ENCODE results near the gene GON4L. TPM values are rescaled to one million over a fixed set of nuclear protein-coding genes. Genes with fewer than 3 reads are reported as not detected.
A peak's percentile ranks its signal among the peaks of the same experiment; 100 is the strongest.
"Not testable (repeated sequence)": the region's sequence is repeated elsewhere in the genome, so short reads cannot be mapped to it uniquely, and the experiment has no call there.

Gene GON4L
- total RNA-seq, 1 donor from 2014 or later: 82.8 TPM

DNA sequence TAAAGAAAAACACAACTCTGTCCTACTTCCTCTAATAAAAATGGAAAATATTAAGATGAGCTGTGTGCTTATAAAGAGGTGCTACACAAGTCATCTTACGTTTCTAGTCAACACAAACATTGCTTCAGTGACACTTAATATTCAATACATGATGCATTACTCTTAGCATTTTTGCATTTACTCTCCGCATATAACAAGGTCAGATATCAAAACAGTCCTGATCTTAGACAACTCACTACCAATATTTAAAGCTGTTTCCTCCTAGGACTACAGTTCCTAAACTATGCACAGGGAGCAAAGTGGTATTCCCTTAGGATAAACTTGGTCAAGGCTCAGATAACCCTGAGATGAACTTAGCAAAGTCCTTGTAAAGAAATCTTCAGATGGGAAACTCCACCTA, 41.9 kb upstream of the GON4L start:
- no peaks in the 10 kb centered on the region for H3K36me3 Mint-ChIP-seq (ENCODE audit: unreplicated experiment)
- TF ChIP-seq, protein P1, sequence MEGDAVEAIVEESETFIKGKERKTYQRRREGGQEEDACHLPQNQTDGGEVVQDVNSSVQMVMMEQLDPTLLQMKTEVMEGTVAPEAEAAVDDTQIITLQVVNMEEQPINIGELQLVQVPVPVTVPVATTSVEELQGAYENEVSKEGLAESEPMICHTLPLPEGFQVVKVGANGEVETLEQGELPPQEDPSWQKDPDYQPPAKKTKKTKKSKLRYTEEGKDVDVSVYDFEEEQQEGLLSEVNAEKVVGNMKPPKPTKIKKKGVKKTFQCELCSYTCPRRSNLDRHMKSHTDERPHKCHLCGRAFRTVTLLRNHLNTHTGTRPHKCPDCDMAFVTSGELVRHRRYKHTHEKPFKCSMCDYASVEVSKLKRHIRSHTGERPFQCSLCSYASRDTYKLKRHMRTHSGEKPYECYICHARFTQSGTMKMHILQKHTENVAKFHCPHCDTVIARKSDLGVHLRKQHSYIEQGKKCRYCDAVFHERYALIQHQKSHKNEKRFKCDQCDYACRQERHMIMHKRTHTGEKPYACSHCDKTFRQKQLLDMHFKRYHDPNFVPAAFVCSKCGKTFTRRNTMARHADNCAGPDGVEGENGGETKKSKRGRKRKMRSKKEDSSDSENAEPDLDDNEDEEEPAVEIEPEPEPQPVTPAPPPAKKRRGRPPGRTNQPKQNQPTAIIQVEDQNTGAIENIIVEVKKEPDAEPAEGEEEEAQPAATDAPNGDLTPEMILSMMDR (IDR thresholded peaks at IDR 0.05; ENCODE audit: partially characterized antibody, unreplicated experiment): no peak
- no peak overlapping the region for H3K4me3 Mint-ChIP-seq (ENCODE audit: unreplicated experiment)
- no peaks in the 10 kb centered on the region for H3K27me3 Mint-ChIP-seq (ENCODE audit: unreplicated experiment)
- H3K9me3 Mint-ChIP-seq (ENCODE audit: unreplicated experiment): no peaks in the 10 kb centered on the region
- H3K27ac Mint-ChIP-seq (ENCODE audit: unreplicated experiment): no peak overlapping the region
- H3K4me1 Mint-ChIP-seq (ENCODE audit: low read depth, unreplicated experiment): no peaks in the 10 kb centered on the region
- DNase-seq: no peak

DNA sequence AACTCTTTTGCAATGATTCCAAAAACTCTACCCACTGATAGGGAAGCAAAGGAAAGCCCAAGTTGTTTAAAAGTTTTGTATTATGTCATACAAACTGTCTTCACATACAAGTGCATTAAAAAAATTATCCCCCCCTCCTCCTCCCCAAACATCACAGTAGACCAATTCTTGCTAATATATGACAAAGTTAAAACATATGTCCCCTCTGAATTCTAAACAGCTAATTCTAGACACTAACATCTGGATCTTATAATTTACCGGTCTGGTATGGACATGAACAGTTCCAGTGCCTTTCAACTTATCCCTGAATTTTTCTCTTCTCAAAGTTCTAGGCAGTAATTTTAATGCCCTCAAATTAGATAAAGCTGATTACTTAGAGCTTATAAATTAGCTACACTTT, 40.7 kb upstream of the GON4L start:
- H3K27ac Mint-ChIP-seq (ENCODE audit: unreplicated experiment): no peak overlapping the region
- no peaks in the 10 kb centered on the region for H3K9me3 Mint-ChIP-seq (ENCODE audit: unreplicated experiment)
- H3K27me3 Mint-ChIP-seq (ENCODE audit: unreplicated experiment): peaks cover 3% of the 10 kb centered on the region
- TF ChIP-seq, protein P1 (IDR thresholded peaks at IDR 0.05; ENCODE audit: partially characterized antibody, unreplicated experiment): no peak
- DNase-seq: no peak
- H3K4me3 Mint-ChIP-seq (ENCODE audit: unreplicated experiment): no peak overlapping the region
- H3K4me1 Mint-ChIP-seq (ENCODE audit: low read depth, unreplicated experiment): no peaks in the 10 kb centered on the region
- H3K36me3 Mint-ChIP-seq (ENCODE audit: unreplicated experiment): no peaks in the 10 kb centered on the region

DNA sequence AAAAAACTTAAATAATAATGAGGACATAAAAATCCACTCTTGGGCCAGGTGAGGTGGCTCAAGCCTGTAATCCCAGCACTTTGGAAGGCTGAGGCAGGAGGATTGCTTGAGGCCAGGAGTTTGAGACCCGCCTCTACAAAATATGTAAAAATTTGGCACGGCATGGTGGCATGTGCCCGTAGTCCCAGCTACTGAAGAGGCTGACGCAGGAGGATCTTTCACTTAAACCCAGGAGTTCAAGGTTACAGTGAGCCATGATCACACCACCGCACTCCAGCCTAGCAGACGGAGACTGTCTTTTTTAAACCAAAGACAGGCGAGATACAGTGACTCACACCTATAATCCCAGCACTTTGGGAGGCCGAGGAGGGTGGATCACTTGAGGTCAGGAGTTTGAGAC, 39.5 kb upstream of the GON4L start:
- not testable (repeated sequence) for H3K27me3 Mint-ChIP-seq (ENCODE audit: unreplicated experiment); H3K4me1 Mint-ChIP-seq (ENCODE audit: low read depth, unreplicated experiment); DNase-seq; H3K4me3 Mint-ChIP-seq (ENCODE audit: unreplicated experiment); H3K36me3 Mint-ChIP-seq (ENCODE audit: unreplicated experiment); H3K27ac Mint-ChIP-seq (ENCODE audit: unreplicated experiment); H3K9me3 Mint-ChIP-seq (ENCODE audit: unreplicated experiment)

DNA sequence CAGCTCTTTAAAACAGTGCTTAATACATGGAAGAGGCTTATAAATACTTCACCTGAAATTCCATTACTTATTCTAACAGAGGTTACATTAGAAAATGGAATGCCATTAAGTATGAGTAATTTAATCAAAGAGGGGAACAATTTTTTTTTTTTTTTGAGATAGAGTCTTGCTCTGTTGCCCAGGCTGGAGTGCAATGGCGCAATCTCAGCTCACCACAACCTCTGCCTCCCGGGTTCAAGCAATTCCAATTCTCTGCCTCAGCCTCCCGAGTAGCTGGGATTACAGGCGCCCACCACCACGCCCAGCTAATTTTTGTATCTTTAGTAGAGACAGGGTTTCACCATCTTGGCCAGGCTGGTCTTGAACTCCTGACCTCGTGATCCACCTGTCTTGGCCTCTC, 38.6 kb upstream of the GON4L start:
- not testable (repeated sequence) for DNase-seq; H3K36me3 Mint-ChIP-seq (ENCODE audit: unreplicated experiment); H3K27ac Mint-ChIP-seq (ENCODE audit: unreplicated experiment); H3K27me3 Mint-ChIP-seq (ENCODE audit: unreplicated experiment); H3K4me1 Mint-ChIP-seq (ENCODE audit: low read depth, unreplicated experiment); H3K9me3 Mint-ChIP-seq (ENCODE audit: unreplicated experiment); H3K4me3 Mint-ChIP-seq (ENCODE audit: unreplicated experiment)

DNA sequence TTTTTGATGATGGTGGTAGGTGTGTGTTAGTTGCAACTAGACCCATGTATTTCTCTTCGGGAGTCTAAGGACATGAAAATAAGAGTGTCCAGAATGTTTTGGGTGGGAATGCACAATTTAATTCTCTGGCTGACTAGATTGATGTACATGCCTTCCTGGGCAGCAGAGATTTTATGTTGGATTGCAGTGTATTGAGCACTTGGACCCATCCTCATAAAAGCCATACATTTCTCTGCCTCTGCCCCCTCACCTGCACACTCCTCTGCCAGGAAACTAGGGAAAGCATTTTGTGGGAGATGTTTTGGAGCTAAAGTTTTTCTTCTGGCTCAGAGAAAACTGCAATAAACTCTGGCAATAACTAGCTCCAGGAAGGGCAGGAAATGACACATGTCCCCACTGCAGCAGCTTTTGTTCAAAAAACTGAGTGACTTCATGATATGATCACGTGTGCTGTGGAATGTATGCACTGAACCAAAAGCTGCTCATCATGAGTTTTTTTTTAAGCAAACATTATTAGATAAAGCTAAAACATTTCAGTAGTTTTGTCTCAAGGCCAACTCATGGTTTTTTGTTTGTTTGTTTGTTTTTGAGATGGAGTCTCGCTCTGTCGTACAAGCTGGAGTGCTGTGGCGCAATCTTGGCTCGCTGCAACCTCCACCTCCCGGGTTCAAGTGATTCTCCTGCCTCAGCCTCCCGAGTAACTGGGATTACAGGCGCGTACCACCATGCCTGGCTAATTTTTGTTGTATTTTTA, 36.6 kb upstream of the GON4L start:
- TF ChIP-seq, protein P1 (IDR thresholded peaks at IDR 0.05; ENCODE audit: partially characterized antibody, unreplicated experiment): no peak
- H3K4me1 Mint-ChIP-seq (ENCODE audit: low read depth, unreplicated experiment): no peaks in the 10 kb centered on the region
- DNase-seq: no peak
- peaks cover 3% of the 10 kb centered on the region for H3K27me3 Mint-ChIP-seq (ENCODE audit: unreplicated experiment)
- no peak overlapping the region for H3K27ac Mint-ChIP-seq (ENCODE audit: unreplicated experiment)
- no peaks in the 10 kb centered on the region for H3K9me3 Mint-ChIP-seq (ENCODE audit: unreplicated experiment)
- no peak overlapping the region for H3K4me3 Mint-ChIP-seq (ENCODE audit: unreplicated experiment)
- H3K36me3 Mint-ChIP-seq (ENCODE audit: unreplicated experiment): no peaks in the 10 kb centered on the region

DNA sequence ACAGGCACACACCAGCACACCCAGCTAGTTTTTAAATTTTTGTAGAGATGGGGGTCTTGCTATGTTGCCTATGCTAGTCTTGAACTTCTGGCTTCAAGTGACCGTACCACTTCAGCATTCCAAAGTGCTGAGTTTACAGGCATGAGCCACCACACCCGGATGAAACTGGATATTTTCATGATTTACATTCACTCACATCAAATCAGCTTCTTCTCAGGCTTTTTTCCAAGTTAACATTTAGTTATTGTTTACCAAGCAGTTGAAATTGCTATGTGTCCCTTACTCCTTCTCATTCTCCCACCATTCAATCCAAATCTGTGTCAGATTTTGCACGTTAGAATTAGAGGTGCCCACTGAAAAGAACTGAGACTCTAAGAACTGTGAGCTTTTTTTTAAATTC, 35.8 kb upstream of the GON4L start:
- TF ChIP-seq, protein P1 (IDR thresholded peaks at IDR 0.05; ENCODE audit: partially characterized antibody, unreplicated experiment): no peak
- H3K9me3 Mint-ChIP-seq (ENCODE audit: unreplicated experiment): peaks cover 2% of the 10 kb centered on the region
- H3K27ac Mint-ChIP-seq (ENCODE audit: unreplicated experiment): peak overlapping the region; percentile 28
- peaks cover 5% of the 10 kb centered on the region for H3K27me3 Mint-ChIP-seq (ENCODE audit: unreplicated experiment)
- H3K4me1 Mint-ChIP-seq (ENCODE audit: low read depth, unreplicated experiment): no peaks in the 10 kb centered on the region
- no peaks in the 10 kb centered on the region for H3K36me3 Mint-ChIP-seq (ENCODE audit: unreplicated experiment)
- DNase-seq: no peak
- no peak overlapping the region for H3K4me3 Mint-ChIP-seq (ENCODE audit: unreplicated experiment)
